ENCODE measurements around the gene TNFRSF12A. TPM values are rescaled to one million over a fixed set of nuclear protein-coding genes. Genes with fewer than 3 reads are reported as not detected.

TNFRSF12A gene
- total RNA-seq, 1 experiment from 2014 or later = 156 TPM

GRCh38 chr16:3004319-3004718, 15.8 kb upstream of the TNFRSF12A start:
- intact Hi-C loops (cut with micrococcal nuclease; ENCODE audit: unreplicated experiment) = no loop called here
- DNase-seq (ENCODE audit: low read depth, low spot score) = no peak
- CTCF ChIA-PET = interaction anchor here (0.7 to 1.2 kb wide), 4 partner anchors 16 to 27 kb away, joined by 3 to 11 read pairs (median 4); partner anchors contain the start of gene TNFRSF12A

GRCh38 chr16:3004781-3005284, 15.3 kb upstream of the TNFRSF12A start:
- CTCF ChIA-PET = interaction anchor here (0.6 kb wide), 1 partner anchor 27 kb away, joined by 3 read pairs; no protein-coding TSS in a partner anchor
- Histone ChIP-seq H3K4me3 (ENCODE audit: low read depth in 2 of 2, low read length in 2 of 2) (peak overlapping the region; percentile 64 to 87), H3K4me1 (ENCODE audit: control insufficient read depth, insufficient read depth, low read length) (peaks cover 29% of the 10 kb centered on the region), H3K36me3 (ENCODE audit: control insufficient read depth, insufficient read depth, low read length) (no peaks in the 10 kb centered on the region), H3K9me3 (ENCODE audit: control insufficient read depth, insufficient read depth, low read depth, low read length) (no peaks in the 10 kb centered on the region), H3K27me3 (ENCODE audit: control insufficient read depth, insufficient read depth, low read length) (no peaks in the 10 kb centered on the region), H3K27ac (ENCODE audit: low read length) (peak overlapping the region; percentile 91)
- in situ Hi-C loops (cut with HindIII; ENCODE audit: low pct_unique_long_range_greater_than_20kb, low sequenced_read_pairs) (no loop called here), intact Hi-C loops (cut with micrococcal nuclease; ENCODE audit: unreplicated experiment) (no loop called here)
- TF ChIP-seq SIN3A (IDR thresholded peaks at IDR 0.05; ENCODE audit: borderline replicate concordance, insufficient read depth, low read depth, low read length) = no peak
- TF ChIP-seq POLR2AphosphoS5 (IDR thresholded peaks at IDR 0.05; ENCODE audit: low read depth, low read length) = peak; percentile 42; the same call in 1 of the 2 replicates
- no peak for TF ChIP-seq TCF7L2 (IDR thresholded peaks at IDR 0.05; ENCODE audit: low read depth, low read length)
- no TSS peak for BruUV-seq (replicated peaks)
- ATAC-seq = peak; percentile 46
- POLR2A ChIA-PET = interaction anchor here (0.6 kb wide), 2 partner anchors 20 to 29 kb away, joined by 3 to 4 read pairs; no protein-coding TSS in a partner anchor
- DNase-seq (ENCODE audit: low read depth, low spot score) = no peak

More at GRCh38 chr16:3004319-3004718, 15.8 kb upstream of the TNFRSF12A start:
- TF ChIP-seq POLR2AphosphoS5 (IDR thresholded peaks at IDR 0.05; ENCODE audit: low read depth, low read length) = no peak
- no peak for TF ChIP-seq CTCF (IDR thresholded peaks at IDR 0.05)
- no peak for TF ChIP-seq SIN3A (IDR thresholded peaks at IDR 0.05; ENCODE audit: borderline replicate concordance, insufficient read depth, low read depth, low read length)
- no peak for TF ChIP-seq REST (IDR thresholded peaks at IDR 0.05; ENCODE audit: insufficient read depth in 1 of 2, low read depth in 2 of 2, low read length in 1 of 2)
- no peak for TF ChIP-seq TCF7L2 (IDR thresholded peaks at IDR 0.05; ENCODE audit: low read depth, low read length)
- Histone ChIP-seq H3K4me1 (ENCODE audit: control insufficient read depth, insufficient read depth, low read length) (peaks cover 25% of the 10 kb centered on the region), H3K27ac (ENCODE audit: low read length) (no peak overlapping the region), H3K9me3 (ENCODE audit: control insufficient read depth, insufficient read depth, low read depth, low read length) (no peaks in the 10 kb centered on the region), H3K4me3 (ENCODE audit: low read depth in 2 of 2, low read length in 2 of 2) (peak overlapping the region in 1 of 2 experiments; percentile 18; a peak in 3 of 4 replicates), H3K36me3 (ENCODE audit: control insufficient read depth, insufficient read depth, low read length) (no peaks in the 10 kb centered on the region), H3K27me3 (ENCODE audit: control insufficient read depth, insufficient read depth, low read length) (no peaks in the 10 kb centered on the region)
- POLR2A ChIA-PET = interaction anchor here (0.6 kb wide), 2 partner anchors 20 to 29 kb away, joined by 3 to 4 read pairs; no protein-coding TSS in a partner anchor
- peak; percentile 60 for ATAC-seq
- in situ Hi-C loops (cut with HindIII; ENCODE audit: low pct_unique_long_range_greater_than_20kb, low sequenced_read_pairs) = no loop called here
- no TSS peak for BruUV-seq (replicated peaks)
